Measurements from ENCODE around the gene TMEM164. TPM values are rescaled to one million over a fixed set of nuclear protein-coding genes. Genes with fewer than 3 reads are reported as not detected.

Gene TMEM164
- polyA plus RNA-seq (2011; rRNA removed) (12.5 and 12.9 TPM in 2 replicates), polyA minus RNA-seq (2011; rRNA and poly(A)+ RNA removed) (15.8 and 17.8 TPM in 2 replicates)

- no peaks in the 10 kb centered on the region for H3K9me3 ChIP-seq (ENCODE audit: control insufficient read depth, insufficient read depth, low read length)
- ChIA-PET CTCF (interaction anchor here (0.6 to 1.1 kb wide), 5 partner anchors 43 to 145 kb away, joined by 3 to 5 read pairs (median 3); no protein-coding TSS in a partner anchor), POLR2A (interaction anchor here (0.6 to 1.3 kb wide), 4 partner anchors 19 to 416 kb away, joined by 3 to 5 read pairs (median 4); no protein-coding TSS in a partner anchor)
- peak within 1 kb of the TSS; percentile 71 for H3K4me3 ChIP-seq (ENCODE audit: low read depth, low read length)
- TF ChIP-seq CTCF (IDR thresholded peaks at IDR 0.05; ENCODE audit: low read depth, low read length): no peak
- DNase-seq (ENCODE audit: low read depth, low spot score): peak; percentile 37
- peak within 1 kb of the TSS; percentile 31 for H3K27ac ChIP-seq (ENCODE audit: low read depth, low read length)
- H3K27me3 ChIP-seq (ENCODE audit: control insufficient read depth, insufficient read depth, low read length): no peaks in the 10 kb centered on the region
These were observed at the start of gene TMEM164 for GRCh38 chrX:110002300-110003166. TSS of gene TMEM164 (plus strand) at chrX:110003114. CDS start at chrX:110003775, 661 bp downstream.

DNA sequence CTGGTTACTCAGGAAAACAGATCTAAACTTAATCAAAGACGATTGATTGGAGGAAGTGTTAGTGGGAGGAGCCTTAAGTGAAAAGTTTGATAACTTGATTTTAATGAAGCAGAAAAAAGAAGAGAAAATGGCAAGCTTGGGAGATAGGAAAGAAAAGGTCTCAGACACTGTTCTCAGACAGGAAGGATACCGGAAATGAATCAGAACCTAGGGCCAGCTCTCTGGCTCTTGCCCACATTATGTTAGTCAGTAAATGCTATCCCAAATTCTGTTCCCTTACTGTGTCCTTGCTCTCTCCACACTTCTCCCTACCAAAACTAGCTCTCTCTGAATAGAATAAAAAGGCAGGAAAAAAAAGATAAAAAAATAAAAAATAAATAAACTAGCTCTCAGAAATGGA is 48.6 kb upstream of the TMEM164 start:
- CTCF ChIA-PET: interaction anchor here (0.7 to 1.7 kb wide), 2 partner anchors 171 to 193 kb away, joined by 3 to 7 read pairs; no protein-coding TSS in a partner anchor
- H3K27ac ChIP-seq (ENCODE audit: low read depth, low read length): no peak overlapping the region
- no peak for DNase-seq (ENCODE audit: low read depth, low spot score)

GRCh38 chrX:109954955-109955354 is 48.0 kb upstream of the TMEM164 start:
- no peak for TF ChIP-seq CTCF (IDR thresholded peaks at IDR 0.05; ENCODE audit: low read depth, low read length)
- H3K9me3 ChIP-seq (ENCODE audit: control insufficient read depth, insufficient read depth, low read length): no peaks in the 10 kb centered on the region
- CTCF ChIA-PET: interaction anchor here (0.7 to 1.7 kb wide), 3 partner anchors 64 to 192 kb away, joined by 3 to 7 read pairs (median 3); no protein-coding TSS in a partner anchor
- H3K27me3 ChIP-seq (ENCODE audit: control insufficient read depth, insufficient read depth, low read length): no peaks in the 10 kb centered on the region
- POLR2A ChIA-PET: no interaction called here
- no peak overlapping the region for H3K27ac ChIP-seq (ENCODE audit: low read depth, low read length)
- no peak overlapping the region for H3K4me3 ChIP-seq (ENCODE audit: low read depth, low read length)
- DNase-seq (ENCODE audit: low read depth, low spot score): no peak

More for the DNA sequence above, 48.6 kb upstream of the TMEM164 start:
- POLR2A ChIA-PET: no interaction called here
- Histone ChIP-seq H3K4me3 (ENCODE audit: low read depth, low read length) (no peak overlapping the region), H3K9me3 (ENCODE audit: control insufficient read depth, insufficient read depth, low read length) (no peaks in the 10 kb centered on the region), H3K27me3 (ENCODE audit: control insufficient read depth, insufficient read depth, low read length) (no peaks in the 10 kb centered on the region)
- TF ChIP-seq CTCF (IDR thresholded peaks at IDR 0.05; ENCODE audit: low read depth, low read length): no peak

GRCh38 chrX:109958266-109958665 is 44.6 kb upstream of the TMEM164 start:
- ChIA-PET POLR2A (no interaction called here), CTCF (no interaction called here)
- no peaks in the 10 kb centered on the region for H3K27me3 ChIP-seq (ENCODE audit: control insufficient read depth, insufficient read depth, low read length)
- H3K9me3 ChIP-seq (ENCODE audit: control insufficient read depth, insufficient read depth, low read length): no peaks in the 10 kb centered on the region
- H3K4me3 ChIP-seq (ENCODE audit: low read depth, low read length): no peak overlapping the region
- H3K27ac ChIP-seq (ENCODE audit: low read depth, low read length): no peak overlapping the region
- no peak for DNase-seq (ENCODE audit: low read depth, low spot score)
- no peak for TF ChIP-seq CTCF (IDR thresholded peaks at IDR 0.05; ENCODE audit: low read depth, low read length)

DNA sequence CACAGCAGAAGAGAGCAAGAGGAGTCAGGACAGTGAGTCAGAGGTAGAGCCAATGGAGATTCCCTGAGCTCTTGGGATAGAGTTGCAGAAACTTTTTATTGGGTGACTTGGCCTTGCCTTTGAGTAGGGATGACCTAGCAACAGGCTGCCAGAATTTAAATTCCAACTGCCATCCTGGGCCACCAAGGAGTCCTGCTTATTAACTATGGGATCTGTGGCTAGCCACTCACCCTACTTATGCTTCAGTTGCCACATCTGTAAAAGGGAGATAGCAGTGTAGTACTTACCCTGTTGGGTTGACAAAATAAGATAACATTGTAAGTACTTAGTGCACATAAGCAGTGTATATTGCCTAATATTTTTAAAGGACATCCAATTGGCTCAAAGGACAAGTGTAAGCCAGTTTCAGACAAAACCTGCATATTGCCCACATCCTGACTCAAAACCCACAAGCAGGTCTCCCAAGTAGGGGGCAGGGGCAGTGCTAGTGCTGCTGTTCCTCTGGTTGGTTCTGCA is 43.5 kb upstream of the TMEM164 start:
- H3K4me3 ChIP-seq (ENCODE audit: low read depth, low read length): no peak overlapping the region
- CTCF ChIA-PET: no interaction called here
- no peak for TF ChIP-seq CTCF (IDR thresholded peaks at IDR 0.05; ENCODE audit: low read depth, low read length)
- POLR2A ChIA-PET: no interaction called here
- no peak for DNase-seq (ENCODE audit: low read depth, low spot score)
- no peaks in the 10 kb centered on the region for H3K9me3 ChIP-seq (ENCODE audit: control insufficient read depth, insufficient read depth, low read length)
- no peak overlapping the region for H3K27ac ChIP-seq (ENCODE audit: low read depth, low read length)
- no peaks in the 10 kb centered on the region for H3K27me3 ChIP-seq (ENCODE audit: control insufficient read depth, insufficient read depth, low read length)
